Upper lobe of left lung (tissue), 4 donors: ENCODE data around the gene WDR81.

Source experiments
- CTCF ChIP-seq, 6 experiments: fragments of 450-650 bp in 4 of 6; fragments of 200-600 bp in 2 of 6; sonication (generic) in 2 of 6; IDR thresholded peaks; one replicate each; pipeline ENCODE4 v1.5.1; 2016 to 2019; ENCODE audit warnings: antibody characterized with exemption in 6 of 6
- POLR2A ChIP-seq, 4 donors: fragments of 450-650 bp; IDR thresholded peaks; one replicate each; pipeline ENCODE4 v1.5.1; 2016 to 2017; ENCODE audit warnings: antibody characterized with exemption in 4 of 4, mild to moderate bottlenecking in 2 of 4
- POLR2AphosphoS5 ChIP-seq, 2 donors: sonication (generic); formaldehyde crosslinking; IDR thresholded peaks; one replicate each; pipeline ENCODE4 v1.5.1; 2017; ENCODE audit warnings: antibody characterized with exemption in 2 of 2

- TF ChIP-seq CTCF (IDR thresholded peaks at IDR 0.05) = no peak
- TF ChIP-seq POLR2AphosphoS5 (IDR thresholded peaks at IDR 0.05) = peak; percentile 67 to 82
- TF ChIP-seq POLR2A (IDR thresholded peaks at IDR 0.05) = peak; percentile 23 to 80 (median 59)
These were observed 9.3 kb upstream of the WDR81 start for GRCh38 chr17:1714980-1715802.
